PC-9 (cell line): ENCODE data around the gene KCNK2. TPM values are rescaled to one million over a fixed set of nuclear protein-coding genes. Genes with fewer than 3 reads are reported as not detected.

Source experiments
- BruUV-seq: library from RNA; stranded (reverse); fragments of 400-500 nt; replicated peaks from 2 replicates; lab custom pipeline; 2021; lab: Mats Ljungman, UMichigan
- CTCF ChIA-PET: fragments of 300-600 bp; sonication (Branson Sonifier 250); formaldehyde crosslinking; loops from one replicate; lab custom pipeline; 2022; ENCODE audit warnings: antibody characterized with exemption; lab: Charles Lee
- POLR2A ChIA-PET: fragments of 300-600 bp; sonication (Branson Sonifier 250); formaldehyde crosslinking; loops from one replicate; lab custom pipeline; 2022; ENCODE audit warnings: antibody characterized with exemption; ENCODE audit not compliant: unreplicated experiment; lab: Charles Lee
- DNase-seq, 2 experiments: peaks; one replicate each; pipeline versions ENCODE4 v3.0.0 to v3.0.0-alpha.2; 2015 to 2022; ENCODE audit warnings: mixed read lengths in 1 of 2
- H2AFZ ChIP-seq: fragments of 200-600 bp; sonication (generic); 2 replicates; pipeline ENCODE4 v1.8.1; 2017; ENCODE audit warnings: antibody characterized with exemption
- H3F3A ChIP-seq: fragments of 200-600 bp; sonication (generic); 2 replicates; pipeline ENCODE4 v1.8.1; 2017; ENCODE audit warnings: antibody characterized with exemption, mild to moderate bottlenecking, low read depth; ENCODE audit not compliant: insufficient read depth
- H3K27ac ChIP-seq: fragments of 200-600 bp; sonication (generic); 2 replicates; pipeline ENCODE4 v1.6.1; 2016; ENCODE audit warnings: mixed run types
- H3K27me3 ChIP-seq: fragments of 200-600 bp; sonication (generic); 2 replicates; pipeline ENCODE4 v1.6.1; 2016; ENCODE audit warnings: low read depth, mixed run types; ENCODE audit not compliant: insufficient read depth
- H3K36me3 ChIP-seq: fragments of 200-600 bp; sonication (generic); 2 replicates; pipeline ENCODE4 v1.6.1; 2016; ENCODE audit warnings: low read depth, mixed run types
- H3K4me1 ChIP-seq: fragments of 200-600 bp; sonication (generic); replicated peaks from 2 replicates; pipeline ENCODE4 v1.6.1; 2016; ENCODE audit warnings: mixed run types; ENCODE audit not compliant: insufficient read depth
- H3K4me2 ChIP-seq: fragments of 200-600 bp; sonication (generic); 2 replicates; pipeline ENCODE4 v1.6.1; 2017; ENCODE audit warnings: mixed run types
- H3K4me3 ChIP-seq: fragments of 200-600 bp; sonication (generic); 2 replicates; pipeline ENCODE4 v1.6.1; 2016; ENCODE audit warnings: mixed run types
- H3K79me2 ChIP-seq: fragments of 200-600 bp; sonication (generic); 2 replicates; pipeline ENCODE4 v1.6.1; 2017; ENCODE audit warnings: low read depth, mixed run types
- H3K9me2 ChIP-seq: fragments of 200-600 bp; sonication (generic); 2 replicates; pipeline ENCODE4 v1.8.1; 2017; ENCODE audit warnings: mild to moderate bottlenecking; ENCODE audit not compliant: insufficient read depth
- H3K9me3 ChIP-seq: fragments of 200-600 bp; sonication (generic); 2 replicates; pipeline ENCODE4 v1.8.1; 2016; ENCODE audit warnings: low read depth; ENCODE audit not compliant: insufficient read depth
- H4K20me1 ChIP-seq: fragments of 200-600 bp; sonication (generic); 2 replicates; pipeline ENCODE4 v1.8.1; 2017; ENCODE audit not compliant: insufficient read depth
- EZH2 ChIP-seq: fragments of 200-600 bp; sonication (generic); IDR thresholded peaks from 2 replicates; pipeline ENCODE4 v1.8.0; 2017; ENCODE audit warnings: antibody characterized with exemption, low read depth
- intact Hi-C: fragments of 100-400 bp; cut with micrococcal nuclease; formaldehyde crosslinking; loops from one replicate; pipeline ENCODE4 v1.10.0; 2022; ENCODE audit not compliant: unreplicated experiment
- total RNA-seq: library from RNA; stranded (reverse); gene quantifications from 2 replicates; pipeline ENCODE4 v1.2.3, GENCODE V29; 2021
- TF ChIP-seq, protein P1 (sequence below): fragments of 200-600 bp; sonication (generic); conservative IDR thresholded peaks from 2 replicates; pipeline ENCODE4 v1.6.1; 2017; ENCODE audit warnings: mixed run types, antibody characterized with exemption, mild to moderate bottlenecking, moderate library complexity

The KCNK2 gene
- total RNA-seq, 1 experiment from 2014 or later, result 0.90 TPM

DNA sequence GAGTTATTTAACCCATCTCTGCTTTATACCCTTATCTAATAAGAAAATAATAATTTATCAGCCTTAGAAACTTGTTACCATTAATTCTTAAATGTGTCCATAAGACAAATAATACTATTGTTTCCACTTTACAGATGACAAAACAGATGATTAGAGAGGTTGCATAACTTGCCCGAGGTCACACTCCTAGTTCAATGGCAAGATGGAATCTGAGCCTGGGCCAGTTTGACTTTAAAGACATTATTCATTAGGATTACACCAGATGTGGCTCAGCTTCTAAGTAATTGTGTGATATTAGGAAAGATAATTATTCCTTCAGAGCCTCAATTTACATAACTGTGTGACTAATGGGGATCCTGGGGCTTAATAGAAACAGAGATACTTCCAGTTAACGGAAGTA, 42.3 kb upstream of the KCNK2 start:
- Histone ChIP-seq H3K9me2 (no peaks in the 10 kb centered on the region; the same call in 1 of the 2 replicates), H3K27ac (no peak overlapping the region), H3K79me2 (no peaks in the 10 kb centered on the region), H2AFZ (no peak overlapping the region), H3K4me1 (no peaks in the 10 kb centered on the region), H4K20me1 (no peaks in the 10 kb centered on the region), H3F3A (no peaks in the 10 kb centered on the region), H3K9me3 (no peaks in the 10 kb centered on the region), H3K36me3 (no peaks in the 10 kb centered on the region), H3K27me3 (no peaks in the 10 kb centered on the region), H3K4me3 (no peak overlapping the region), H3K4me2 (no peak overlapping the region)
- ChIA-PET POLR2A (no interaction called here), CTCF (no interaction called here)
- no peak for DNase-seq
- intact Hi-C loops, result no loop called here
- TF ChIP-seq EZH2, result no peak
- TF ChIP-seq, protein P1, sequence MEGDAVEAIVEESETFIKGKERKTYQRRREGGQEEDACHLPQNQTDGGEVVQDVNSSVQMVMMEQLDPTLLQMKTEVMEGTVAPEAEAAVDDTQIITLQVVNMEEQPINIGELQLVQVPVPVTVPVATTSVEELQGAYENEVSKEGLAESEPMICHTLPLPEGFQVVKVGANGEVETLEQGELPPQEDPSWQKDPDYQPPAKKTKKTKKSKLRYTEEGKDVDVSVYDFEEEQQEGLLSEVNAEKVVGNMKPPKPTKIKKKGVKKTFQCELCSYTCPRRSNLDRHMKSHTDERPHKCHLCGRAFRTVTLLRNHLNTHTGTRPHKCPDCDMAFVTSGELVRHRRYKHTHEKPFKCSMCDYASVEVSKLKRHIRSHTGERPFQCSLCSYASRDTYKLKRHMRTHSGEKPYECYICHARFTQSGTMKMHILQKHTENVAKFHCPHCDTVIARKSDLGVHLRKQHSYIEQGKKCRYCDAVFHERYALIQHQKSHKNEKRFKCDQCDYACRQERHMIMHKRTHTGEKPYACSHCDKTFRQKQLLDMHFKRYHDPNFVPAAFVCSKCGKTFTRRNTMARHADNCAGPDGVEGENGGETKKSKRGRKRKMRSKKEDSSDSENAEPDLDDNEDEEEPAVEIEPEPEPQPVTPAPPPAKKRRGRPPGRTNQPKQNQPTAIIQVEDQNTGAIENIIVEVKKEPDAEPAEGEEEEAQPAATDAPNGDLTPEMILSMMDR, result no peak
- BruUV-seq, result no TSS peak

DNA sequence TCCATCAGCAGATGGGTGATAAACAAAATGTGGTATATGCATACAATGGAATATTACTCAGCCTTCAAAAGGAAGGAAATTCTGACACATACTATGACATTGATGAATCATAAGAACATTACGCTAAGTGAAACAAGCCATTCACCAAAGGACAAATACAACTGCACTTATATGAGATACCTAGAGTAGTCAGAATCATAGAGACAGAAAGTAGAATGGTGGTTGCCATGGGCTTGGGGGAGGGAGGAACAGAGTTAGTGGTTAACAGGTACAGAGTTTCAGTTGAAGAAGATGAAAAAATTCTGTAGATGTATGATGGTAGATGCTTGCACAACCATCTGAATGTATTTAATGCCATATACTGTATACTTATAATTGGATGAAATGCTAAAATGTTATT, 39.1 kb upstream of the KCNK2 start:
- Histone ChIP-seq H4K20me1 (no peaks in the 10 kb centered on the region), H3K4me3 (no peak overlapping the region), H3K79me2 (no peaks in the 10 kb centered on the region), H3K9me3 (no peaks in the 10 kb centered on the region), H2AFZ (no peak overlapping the region), H3K9me2 (no peaks in the 10 kb centered on the region), H3K4me2 (no peak overlapping the region), H3K27me3 (no peaks in the 10 kb centered on the region), H3K27ac (no peak overlapping the region), H3K36me3 (no peaks in the 10 kb centered on the region), H3K4me1 (no peaks in the 10 kb centered on the region), H3F3A (no peaks in the 10 kb centered on the region)
- no peak for TF ChIP-seq EZH2
- TF ChIP-seq, protein P1, result no peak
- ChIA-PET CTCF (no interaction called here), POLR2A (no interaction called here)
- no TSS peak for BruUV-seq
- intact Hi-C loops, result no loop called here
- no peak for DNase-seq

DNA sequence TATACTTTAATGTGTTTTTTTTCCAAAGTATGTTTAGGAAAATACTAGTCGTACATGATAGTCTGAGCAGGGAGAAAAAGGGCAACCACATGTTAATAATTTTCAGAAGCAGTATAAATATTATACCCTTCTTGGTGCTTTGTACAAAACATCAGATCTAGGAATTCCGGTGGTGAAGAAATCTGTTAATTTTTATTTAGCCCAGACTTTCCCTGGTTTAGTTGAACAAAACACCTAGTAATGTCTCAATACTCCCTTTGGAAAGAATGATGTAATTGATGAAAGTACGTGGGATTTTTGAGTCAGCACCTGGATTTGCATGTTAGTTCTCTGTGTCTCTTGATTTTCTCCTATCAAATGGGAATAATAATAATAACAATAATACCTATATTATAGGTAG, 38.4 kb upstream of the KCNK2 start:
- TF ChIP-seq, protein P1, result no peak
- no peak for TF ChIP-seq EZH2
- Histone ChIP-seq H3F3A (no peaks in the 10 kb centered on the region), H3K4me2 (no peak overlapping the region), H3K27me3 (no peaks in the 10 kb centered on the region), H3K9me2 (no peaks in the 10 kb centered on the region), H4K20me1 (no peaks in the 10 kb centered on the region), H3K79me2 (no peaks in the 10 kb centered on the region), H3K9me3 (no peaks in the 10 kb centered on the region), H3K36me3 (no peaks in the 10 kb centered on the region), H3K27ac (no peak overlapping the region), H2AFZ (no peak overlapping the region), H3K4me3 (no peak overlapping the region), H3K4me1 (no peaks in the 10 kb centered on the region)
- BruUV-seq, result no TSS peak
- DNase-seq, result no peak
- CTCF ChIA-PET, result no interaction called here
- POLR2A ChIA-PET, result no interaction called here
- intact Hi-C loops, result no loop called here
